DMS 273 treated with DMSO at 0.1 percent for 48 hours (cell line): Measurements from ENCODE around the gene GOSR1.
"Not testable (repeated sequence)": the region's sequence is repeated elsewhere in the genome, so short reads cannot be mapped to it uniquely, and the experiment has no call there.

Experiments
- DNase-seq: peaks from one replicate; lab custom pipeline; 2025; lab: John Stamatoyannopoulos, UW

Gene GOSR1

DNA sequence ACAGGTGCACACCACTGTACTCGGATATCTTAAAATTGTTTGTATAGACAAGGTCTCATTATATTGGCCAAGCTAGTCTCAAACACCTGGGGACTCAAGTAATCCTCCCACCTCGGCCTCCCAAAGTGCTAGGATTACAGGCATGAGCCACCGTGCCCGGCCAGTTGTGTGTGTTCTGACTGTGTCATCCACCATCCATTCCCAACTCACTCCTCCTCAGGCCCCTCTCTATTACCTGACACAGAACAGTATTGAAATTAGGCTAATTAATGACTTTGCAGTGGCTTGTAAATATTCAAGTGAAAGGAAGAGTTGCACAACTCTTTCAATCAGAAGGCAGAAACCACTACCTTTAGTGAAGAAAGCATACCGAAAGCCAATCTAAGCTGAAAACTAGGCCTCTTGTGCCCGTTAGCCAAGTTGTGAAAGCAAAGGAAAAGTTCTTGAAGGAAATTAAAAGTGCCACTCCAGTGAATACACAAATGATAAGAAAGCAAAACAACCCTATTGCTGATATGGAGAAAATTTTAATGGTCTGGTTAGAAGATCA lies 28.7 kb downstream of the GOSR1 start:
- DNase-seq = no peak

DNA sequence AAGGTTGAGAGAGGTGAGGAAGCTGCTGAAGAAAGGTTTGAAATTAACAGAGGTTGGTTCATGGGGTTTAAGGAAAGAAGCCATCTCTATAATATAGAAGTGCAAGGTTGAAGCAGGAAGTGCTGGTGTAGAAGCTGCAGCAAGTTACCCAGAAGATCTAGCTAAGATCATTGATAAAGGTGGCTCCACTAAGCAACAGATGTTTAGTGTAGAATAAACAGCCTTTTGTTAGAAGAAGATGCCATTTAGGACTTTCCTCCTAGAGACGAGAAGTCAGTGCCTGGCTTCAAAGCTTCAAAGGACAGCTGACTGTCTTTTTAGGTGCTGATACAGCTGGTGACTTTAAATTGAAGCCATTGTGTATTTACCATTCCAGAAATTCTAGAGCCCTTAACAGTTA lies 29.3 kb downstream of the GOSR1 start:
- no peak for DNase-seq

GRCh38 chr17:30513346-30513745 lies 36.1 kb downstream of the GOSR1 start:
- DNase-seq = no peak

- DNase-seq = no peak
Measured at GRCh38 chr17:30514895-30515596, 37.8 kb downstream of the GOSR1 start.

- no peak for DNase-seq
Measured at GRCh38 chr17:30517786-30518185, 40.6 kb downstream of the GOSR1 start.

DNA sequence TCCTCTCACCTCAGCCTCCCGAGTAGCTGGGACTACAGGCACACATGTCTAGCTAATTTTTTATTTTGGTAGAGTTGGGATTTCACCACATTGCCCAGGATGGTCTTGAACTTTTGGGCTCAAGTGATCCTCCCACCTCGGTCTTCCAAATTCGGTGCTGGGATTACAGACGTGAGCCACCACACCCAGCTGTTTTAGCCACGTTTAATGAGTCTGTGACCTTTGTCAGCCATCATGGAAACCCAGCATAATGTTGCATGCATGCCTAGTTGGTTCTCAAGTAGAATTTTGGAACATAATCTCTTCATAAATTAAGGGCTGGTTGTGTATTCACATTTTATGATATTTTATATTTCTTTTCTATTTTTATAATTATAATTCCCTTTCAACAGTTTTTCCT lies 42.0 kb downstream of the GOSR1 start:
- no peak for DNase-seq

DNA sequence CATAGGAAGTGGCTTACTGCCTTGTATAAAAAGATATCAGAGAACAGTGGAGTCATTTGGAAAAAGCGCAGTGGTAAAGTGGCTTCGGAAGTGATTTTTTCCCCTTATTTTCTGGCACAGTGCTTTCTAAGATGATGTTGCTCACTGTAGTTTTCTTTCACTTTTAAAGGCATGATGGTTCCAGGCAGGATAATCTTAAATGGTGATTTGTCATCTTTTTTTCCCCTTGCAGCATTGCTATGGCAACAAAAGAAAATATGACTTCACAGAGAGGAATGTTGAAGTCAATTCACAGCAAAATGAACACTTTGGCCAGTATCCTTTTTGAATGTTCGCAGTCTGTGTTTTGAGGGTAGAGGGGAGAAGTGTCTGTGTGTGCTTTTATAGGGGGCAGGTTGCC lies 42.5 kb downstream of the GOSR1 start:
- no peak for DNase-seq

GRCh38 chr17:30520436-30520835 lies 43.2 kb downstream of the GOSR1 start:
- no peak for DNase-seq

DNA sequence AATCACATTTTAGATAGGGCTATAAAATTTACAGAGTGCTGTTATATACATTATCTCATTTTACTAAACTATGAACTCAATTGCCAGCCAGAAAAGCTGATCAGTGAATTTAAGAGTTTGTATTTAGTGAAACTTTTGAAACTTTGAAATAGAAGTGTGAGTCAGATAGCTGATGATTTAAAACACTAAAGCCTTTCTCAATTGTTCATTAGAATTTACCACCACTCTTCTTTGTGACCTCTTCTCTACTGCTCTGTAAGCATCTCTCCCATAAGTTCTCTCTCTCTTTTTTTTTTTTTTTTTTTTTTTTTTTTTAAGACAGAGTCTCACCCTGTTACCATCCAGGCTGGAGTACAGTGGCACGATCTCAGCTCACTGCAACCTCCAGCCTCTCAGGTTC lies 43.7 kb downstream of the GOSR1 start:
- no peak for DNase-seq

DNA sequence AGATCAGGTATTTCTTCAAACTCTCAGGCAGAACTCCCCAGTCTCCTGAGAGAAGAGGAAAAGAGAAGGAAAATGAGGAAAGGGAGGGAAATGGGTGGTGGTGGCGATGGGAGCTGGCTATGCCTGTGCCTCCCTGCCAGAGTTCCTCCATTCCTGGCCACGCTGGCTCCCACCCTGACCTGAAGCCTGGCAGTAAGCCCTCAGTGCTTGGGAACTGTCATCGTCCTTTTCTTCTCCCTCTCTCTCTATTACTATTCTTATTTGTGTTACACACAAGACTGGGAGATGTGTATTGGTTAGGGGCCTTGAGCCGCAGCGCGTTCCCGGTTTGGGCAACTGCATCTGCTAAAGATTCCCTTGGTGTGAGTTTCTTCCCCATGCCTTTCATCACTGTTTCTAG lies 44.6 kb downstream of the GOSR1 start:
- DNase-seq = no peak

GRCh38 chr17:30523236-30523635 lies 46.0 kb downstream of the GOSR1 start:
- DNase-seq = not testable (repeated sequence)

GRCh38 chr17:30524847-30525246 lies 47.6 kb downstream of the GOSR1 start:
- DNase-seq = no peak

DNA sequence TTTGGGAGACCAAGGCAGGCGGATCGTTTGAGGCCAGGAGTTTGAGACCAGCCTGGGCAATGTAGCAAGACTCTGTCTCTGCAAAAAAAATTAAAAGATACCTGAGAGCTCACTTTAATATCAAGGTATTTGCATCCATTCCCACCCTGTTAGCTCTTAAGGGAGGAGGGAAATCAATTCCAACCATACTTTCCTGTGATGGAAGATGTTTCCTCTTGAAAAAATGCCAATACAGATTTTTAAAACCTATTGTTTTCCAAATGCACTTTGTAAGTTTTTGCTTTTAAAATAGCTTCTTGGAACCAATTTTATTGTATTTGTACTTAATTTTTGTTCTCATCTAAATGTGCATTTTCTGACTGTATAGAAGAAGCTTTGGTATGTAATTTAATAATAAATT lies 49.2 kb downstream of the GOSR1 start:
- DNase-seq = no peak

GRCh38 chr17:30528701-30529100 lies 51.5 kb downstream of the GOSR1 start:
- not testable (repeated sequence) for DNase-seq

DNA sequence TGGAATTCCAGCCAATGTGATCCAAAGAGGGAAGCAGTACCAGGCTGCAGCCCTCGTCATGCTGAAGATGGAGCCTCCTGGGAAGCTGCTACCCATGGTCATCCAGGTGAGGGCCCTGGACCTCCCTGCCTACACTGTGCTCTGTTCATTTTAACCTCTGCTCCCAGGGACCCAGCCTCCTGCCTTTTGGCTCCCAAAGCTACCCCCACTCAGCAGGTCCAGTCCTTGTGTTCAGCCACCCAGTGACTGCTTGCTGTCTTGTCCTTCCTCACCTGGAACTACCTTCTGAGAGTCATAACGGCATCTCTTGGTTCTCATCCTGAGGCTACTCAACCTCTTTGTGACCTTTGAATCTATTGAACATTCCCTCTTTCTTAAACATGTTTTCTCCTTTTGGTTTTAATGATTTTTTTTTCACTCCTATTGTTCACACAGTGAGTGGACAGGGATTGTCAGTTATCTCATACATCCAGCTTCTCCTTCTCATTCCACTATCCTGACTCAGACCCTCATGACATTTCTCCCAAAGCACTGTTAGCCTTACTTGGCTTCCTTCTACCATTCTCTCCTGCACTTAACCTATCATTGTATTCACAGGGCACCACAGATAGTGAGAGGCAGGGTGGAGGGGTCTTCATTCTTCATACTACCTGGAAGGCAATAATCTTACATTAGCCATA lies 53.3 kb downstream of the GOSR1 start:
- no peak for DNase-seq

- DNase-seq = no peak
Measured at GRCh38 chr17:30532871-30533270, 55.7 kb downstream of the GOSR1 start.

- DNase-seq = no peak
Measured at GRCh38 chr17:30534298-30534697, 57.1 kb downstream of the GOSR1 start.

GRCh38 chr17:30534938-30535921 lies 58.0 kb downstream of the GOSR1 start:
- DNase-seq = no peak

GRCh38 chr17:30536846-30537245 lies 59.6 kb downstream of the GOSR1 start:
- DNase-seq = not testable (repeated sequence)

GRCh38 chr17:30537667-30538066 lies 60.5 kb downstream of the GOSR1 start:
- not testable (repeated sequence) for DNase-seq

DNA sequence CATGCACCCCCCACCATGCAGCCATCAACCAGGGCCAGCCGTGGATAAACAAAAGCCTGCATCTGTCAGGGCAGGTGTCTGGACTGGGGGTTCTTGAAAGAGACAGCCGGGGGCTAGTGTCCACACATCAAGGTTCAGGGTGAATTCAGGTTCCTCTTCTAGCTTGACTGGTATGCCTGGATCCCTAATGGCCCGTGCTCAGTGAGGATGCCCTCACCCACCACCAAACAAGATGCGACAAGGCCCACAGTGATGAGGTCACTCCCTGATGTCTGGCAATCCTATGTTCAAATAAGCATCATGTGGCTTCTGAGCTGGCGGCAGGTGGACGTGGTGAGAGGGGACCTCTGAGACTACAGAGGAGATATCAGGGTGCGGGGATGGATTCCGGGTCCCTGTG lies 64.6 kb downstream of the GOSR1 start:
- DNase-seq = no peak

DNA sequence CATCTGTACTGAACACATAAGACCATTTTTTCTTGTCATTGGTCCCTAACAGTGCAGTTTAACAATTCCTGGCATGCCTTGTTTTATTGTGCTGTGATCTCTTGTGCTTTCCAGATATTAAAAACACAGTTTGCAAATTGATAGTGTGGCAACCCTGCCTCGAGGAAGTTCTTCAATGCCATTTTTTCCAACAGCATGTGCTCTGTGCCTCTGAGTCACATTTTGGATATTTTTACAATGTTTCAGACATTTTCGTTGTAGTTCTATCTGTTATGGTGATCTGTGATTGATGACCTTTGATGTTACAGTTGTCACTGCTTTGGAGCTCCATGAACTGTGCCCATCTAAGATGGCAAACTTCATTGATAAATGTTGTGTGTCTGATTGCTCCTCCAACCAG lies 66.2 kb downstream of the GOSR1 start:
- DNase-seq = no peak
